HFFc6 (cell line): Measurements from ENCODE around the gene NRTN. TPM values are rescaled to one million over a fixed set of nuclear protein-coding genes. Genes with fewer than 3 reads are reported as not detected.

Experiments
- DNase-seq: peaks from one replicate; pipeline ENCODE4 v3.0.0-alpha.2; 2018
- H3K27ac Mint-ChIP-seq: 2 replicates; pipeline ENCODE4 v1.8.0; 2020; ENCODE audit warnings: mild to moderate bottlenecking, mixed read lengths
- H3K27me3 Mint-ChIP-seq: 2 replicates; pipeline ENCODE4 v1.8.0; 2021; ENCODE audit warnings: mild to moderate bottlenecking, moderate library complexity, mixed read lengths; ENCODE audit not compliant: insufficient read depth
- H3K36me3 Mint-ChIP-seq: 2 replicates; pipeline ENCODE4 v1.8.0; 2021; ENCODE audit warnings: low read depth, mixed read lengths
- H3K4me1 Mint-ChIP-seq: 2 replicates; pipeline ENCODE4 v1.8.0; 2020; ENCODE audit warnings: low read depth, mixed read lengths
- H3K4me3 Mint-ChIP-seq: 2 replicates; pipeline ENCODE4 v1.8.0; 2020; ENCODE audit warnings: mild to moderate bottlenecking, moderate library complexity, mixed read lengths
- H3K9me3 Mint-ChIP-seq: 2 replicates; pipeline ENCODE4 v1.8.0; 2020; ENCODE audit warnings: mild to moderate bottlenecking, mixed read lengths
- total RNA-seq, 6 experiments: library from RNA; stranded (reverse); fragmentation: NEBNext Ultra II Directional; extraction: Animal tissue kit (Norgen Biotek cat#: 25700); gene quantifications; 2 replicates in 1 of 6; 3 replicates in 5 of 6; pipeline ENCODE4 v1.2.3, GENCODE V29; 2021
- TF ChIP-seq, protein P1 (sequence below): fragments of 200-600 bp; sonication (generic); IDR thresholded peaks from 2 replicates; pipeline ENCODE4 v1.5.0; 2021; ENCODE audit warnings: antibody characterized with exemption, mild to moderate bottlenecking

NRTN gene
- total RNA-seq, 6 experiments from 2014 or later, result not detected

DNA sequence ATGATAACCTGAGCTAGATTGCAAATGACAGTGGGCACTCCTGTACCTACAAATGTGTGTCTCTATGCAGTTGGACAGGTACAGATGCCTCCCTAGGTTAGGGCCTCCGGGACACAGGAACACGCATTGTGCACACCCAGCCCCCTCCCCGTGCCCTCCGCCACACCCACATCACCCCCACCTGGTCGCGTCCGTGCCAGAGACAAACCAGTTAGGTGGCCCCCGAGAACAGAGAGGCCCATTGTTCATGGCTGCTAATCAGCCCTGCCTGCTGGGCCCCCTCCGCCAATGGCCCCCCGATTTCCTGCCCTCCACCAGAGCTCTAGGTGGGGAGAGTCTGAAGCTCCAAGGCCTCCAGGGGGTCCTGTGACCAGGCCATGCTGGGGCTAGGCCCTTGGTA lies 13.7 kb downstream of the NRTN start:
- Mint-ChIP-seq H3K27me3 (peaks cover 32% of the 10 kb centered on the region), H3K36me3 (no peaks in the 10 kb centered on the region), H3K4me3 (no peak overlapping the region), H3K27ac (no peak overlapping the region), H3K4me1 (no peaks in the 10 kb centered on the region), H3K9me3 (no peaks in the 10 kb centered on the region)
- DNase-seq, result no peak
- TF ChIP-seq, protein P1, sequence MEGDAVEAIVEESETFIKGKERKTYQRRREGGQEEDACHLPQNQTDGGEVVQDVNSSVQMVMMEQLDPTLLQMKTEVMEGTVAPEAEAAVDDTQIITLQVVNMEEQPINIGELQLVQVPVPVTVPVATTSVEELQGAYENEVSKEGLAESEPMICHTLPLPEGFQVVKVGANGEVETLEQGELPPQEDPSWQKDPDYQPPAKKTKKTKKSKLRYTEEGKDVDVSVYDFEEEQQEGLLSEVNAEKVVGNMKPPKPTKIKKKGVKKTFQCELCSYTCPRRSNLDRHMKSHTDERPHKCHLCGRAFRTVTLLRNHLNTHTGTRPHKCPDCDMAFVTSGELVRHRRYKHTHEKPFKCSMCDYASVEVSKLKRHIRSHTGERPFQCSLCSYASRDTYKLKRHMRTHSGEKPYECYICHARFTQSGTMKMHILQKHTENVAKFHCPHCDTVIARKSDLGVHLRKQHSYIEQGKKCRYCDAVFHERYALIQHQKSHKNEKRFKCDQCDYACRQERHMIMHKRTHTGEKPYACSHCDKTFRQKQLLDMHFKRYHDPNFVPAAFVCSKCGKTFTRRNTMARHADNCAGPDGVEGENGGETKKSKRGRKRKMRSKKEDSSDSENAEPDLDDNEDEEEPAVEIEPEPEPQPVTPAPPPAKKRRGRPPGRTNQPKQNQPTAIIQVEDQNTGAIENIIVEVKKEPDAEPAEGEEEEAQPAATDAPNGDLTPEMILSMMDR, result no peak

DNA sequence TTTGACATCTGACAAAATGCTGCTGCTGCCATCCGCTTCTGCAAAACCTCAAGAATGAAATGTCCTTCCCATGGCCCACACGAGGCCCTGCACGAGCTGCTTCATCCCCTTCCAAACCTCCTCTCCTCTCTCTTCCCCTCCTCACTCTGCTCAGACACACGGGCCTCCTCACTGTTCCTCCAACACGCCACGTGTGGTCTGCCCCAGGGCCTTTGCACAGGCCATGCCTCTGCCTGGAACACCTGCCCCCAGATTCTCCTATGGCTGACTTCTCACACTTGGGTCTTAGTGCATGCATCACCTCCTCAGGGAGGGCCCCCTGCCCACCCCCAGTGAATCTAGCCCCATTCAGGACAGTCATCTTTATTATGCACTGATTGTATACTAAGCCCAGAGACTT lies 15.9 kb downstream of the NRTN start:
- Mint-ChIP-seq H3K27ac (no peak overlapping the region; the same call in 1 of the 2 replicates), H3K9me3 (no peaks in the 10 kb centered on the region), H3K4me3 (no peak overlapping the region), H3K4me1 (no peaks in the 10 kb centered on the region), H3K27me3 (peaks cover 27% of the 10 kb centered on the region), H3K36me3 (no peaks in the 10 kb centered on the region)
- TF ChIP-seq, protein P1, result no peak
- DNase-seq, result no peak

DNA sequence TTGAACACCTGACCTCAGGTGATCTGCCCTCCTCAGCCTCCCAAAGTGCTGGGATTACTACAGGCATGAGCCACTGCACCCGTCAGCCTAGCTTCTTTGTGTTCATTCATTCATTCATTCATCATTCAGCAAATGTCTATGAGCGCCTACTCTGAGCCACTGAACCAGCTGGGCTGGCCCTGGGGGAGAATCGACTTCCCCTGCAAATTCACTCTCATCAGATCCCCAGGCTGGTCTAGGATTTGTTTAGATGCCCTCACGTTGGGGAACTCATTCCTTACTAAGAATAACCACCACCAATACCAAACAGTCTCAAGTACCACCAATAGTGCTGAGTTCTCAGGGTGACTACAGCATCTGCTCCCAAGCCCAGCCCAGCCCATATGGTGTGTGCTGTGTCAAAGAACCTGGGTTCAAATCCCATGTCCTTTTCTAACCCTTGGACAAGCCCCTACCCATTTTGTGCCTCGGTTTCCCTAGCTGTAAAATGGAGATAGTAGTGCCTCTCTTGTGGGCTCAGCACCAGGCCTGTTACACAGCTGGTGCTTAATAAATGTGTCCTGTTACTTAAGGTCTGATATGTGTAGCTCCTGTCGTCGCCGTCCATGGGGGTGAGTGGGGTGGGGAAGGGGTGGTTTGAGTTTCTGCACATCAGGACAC lies 16.8 kb downstream of the NRTN start:
- Mint-ChIP-seq H3K27me3 (peaks cover 22% of the 10 kb centered on the region), H3K36me3 (no peaks in the 10 kb centered on the region), H3K4me3 (no peak overlapping the region), H3K9me3 (no peaks in the 10 kb centered on the region), H3K4me1 (no peaks in the 10 kb centered on the region), H3K27ac (no peak overlapping the region)
- no peak for DNase-seq
- TF ChIP-seq, protein P1, result no peak

DNA sequence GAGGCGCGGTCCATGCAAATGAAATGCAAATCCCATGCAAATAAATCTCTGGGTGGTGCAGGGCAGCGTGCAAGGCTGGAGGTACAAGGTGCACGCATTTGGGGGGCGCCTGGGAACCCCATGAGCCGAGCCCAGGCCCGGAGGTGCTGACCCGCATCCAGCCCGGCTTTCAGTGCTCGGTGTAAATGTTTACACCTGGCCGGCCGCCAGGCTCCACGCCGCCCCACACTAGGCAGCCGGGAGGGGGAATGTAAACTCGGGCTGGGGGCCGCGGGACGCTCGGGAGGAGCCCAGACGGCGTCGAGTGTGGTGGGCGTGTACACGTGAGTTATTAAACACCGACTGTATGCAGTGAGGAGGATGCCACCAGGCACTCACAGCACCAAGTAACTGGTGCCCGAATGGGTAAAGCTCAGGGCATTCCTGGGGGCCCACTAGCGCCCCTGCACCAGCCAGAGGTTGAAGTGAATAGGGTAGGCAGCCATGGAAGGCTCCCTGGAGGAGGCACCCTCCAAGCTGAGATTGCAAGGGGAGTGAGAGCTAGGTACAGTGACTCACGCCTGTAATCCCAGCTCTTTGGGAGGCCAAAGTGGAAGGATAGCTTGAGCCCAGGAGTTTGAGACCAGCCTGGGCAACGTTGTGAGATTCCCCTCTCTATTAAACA lies 17.4 kb downstream of the NRTN start:
- TF ChIP-seq, protein P1, result no peak
- Mint-ChIP-seq H3K9me3 (no peaks in the 10 kb centered on the region), H3K4me1 (no peaks in the 10 kb centered on the region), H3K4me3 (no peak overlapping the region), H3K27ac (no peak overlapping the region), H3K27me3 (peaks cover 21% of the 10 kb centered on the region), H3K36me3 (peaks cover 4% of the 10 kb centered on the region; the same call in 1 of the 2 replicates)
- no peak for DNase-seq

DNA sequence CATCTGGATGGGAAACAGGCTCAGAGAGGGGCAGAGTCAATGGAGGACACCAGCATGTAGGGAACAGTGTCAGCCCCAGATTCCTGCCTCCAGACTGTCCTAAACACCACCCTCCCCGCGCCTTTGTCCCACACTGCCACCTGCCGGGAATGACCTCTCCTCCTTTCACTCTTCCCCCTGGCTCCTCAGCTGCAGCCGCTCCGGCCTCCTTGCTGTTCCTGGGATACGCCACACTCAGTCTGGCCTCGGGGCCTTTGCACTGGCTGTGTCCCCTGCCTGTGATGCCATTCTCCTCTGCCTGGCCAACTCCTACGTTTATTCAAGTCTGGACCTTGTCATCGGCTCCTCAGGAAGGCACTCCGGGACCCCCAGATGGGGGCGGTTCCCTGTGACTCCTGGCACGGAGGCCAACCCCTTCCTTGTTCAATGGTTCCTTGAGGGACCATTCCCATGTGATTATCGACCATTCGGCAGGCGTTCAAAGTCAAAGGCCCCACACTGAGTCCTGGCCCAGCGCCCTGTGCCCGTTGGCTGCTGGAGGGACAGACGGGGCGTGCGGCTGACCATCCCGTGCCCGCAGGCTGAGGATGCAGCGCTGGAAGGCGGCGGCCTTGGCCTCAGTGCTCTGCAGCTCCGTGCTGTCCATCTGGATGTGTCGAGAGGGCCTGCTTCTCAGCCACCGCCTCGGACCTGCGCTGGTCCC lies 18.9 kb downstream of the NRTN start:
- Mint-ChIP-seq H3K4me3 (no peak overlapping the region), H3K4me1 (no peaks in the 10 kb centered on the region), H3K9me3 (no peaks in the 10 kb centered on the region), H3K27ac (no peak overlapping the region), H3K27me3 (peaks cover 23% of the 10 kb centered on the region), H3K36me3 (peaks cover 4% of the 10 kb centered on the region; the same call in 1 of the 2 replicates)
- TF ChIP-seq, protein P1, result peak; percentile 51; the same call in 1 of the 2 replicates
- no peak for DNase-seq
